SK-N-SH treated with all-trans-retinoic acid at 6 μM for 48 hours (cell line): Measurements from ENCODE around the gene PTPRN2.

ENCODE experiments used
- ATAC-seq: fragments of 200-7000 bp; cut with Tn5 transposase; 3 replicates; pipeline ENCODE4 v1.9.1; 2020; ENCODE audit warnings: mild to moderate bottlenecking, moderate library complexity
- ARNTL ChIP-seq: fragments of 450-650 bp; formaldehyde crosslinking; IDR thresholded peaks from 2 replicates; pipeline ENCODE4 v1.5.0; 2020; ENCODE audit warnings: low read depth, mild to moderate bottlenecking, moderate library complexity, borderline replicate concordance
- BACH2 ChIP-seq: fragments of 250-450 bp; sonication (Bioruptor Pico); IDR thresholded peaks from 2 replicates; pipeline ENCODE4 v1.9.0; 2021; ENCODE audit warnings: mild to moderate bottlenecking, borderline replicate concordance
- CSDC2 ChIP-seq: fragments of 250-450 bp; sonication (Bioruptor Pico); IDR thresholded peaks from 2 replicates; pipeline ENCODE4 v1.5.0; 2020; ENCODE audit warnings: mild to moderate bottlenecking, moderate library complexity
- GLIS3 ChIP-seq: fragments of 250-450 bp; sonication (Bioruptor Pico); IDR thresholded peaks from 2 replicates; pipeline ENCODE4 v1.5.0; 2020; ENCODE audit warnings: mild to moderate bottlenecking, moderate library complexity
- ISL1 ChIP-seq: fragments of 250-450 bp; sonication (Bioruptor Pico); IDR thresholded peaks from 2 replicates; pipeline ENCODE4 v2.1.2; 2022; ENCODE audit warnings: mild to moderate bottlenecking, moderate library complexity
- OSR1 ChIP-seq: fragments of 250-450 bp; sonication (Bioruptor Pico); IDR thresholded peaks from 2 replicates; pipeline ENCODE4 v1.8.0; 2022; ENCODE audit warnings: moderate library complexity, mild to moderate bottlenecking, inconsistent platforms
- PPARA ChIP-seq: fragments of 250-450 bp; sonication (Bioruptor Pico); IDR thresholded peaks from 2 replicates; pipeline ENCODE4 v1.5.0; 2020; ENCODE audit warnings: mild to moderate bottlenecking, borderline replicate concordance
- RARB ChIP-seq: fragments of 250-450 bp; sonication (Bioruptor Pico); IDR thresholded peaks from 2 replicates; pipeline ENCODE4 v1.8.0; 2021; ENCODE audit warnings: mild to moderate bottlenecking, moderate library complexity
- SNAI2 ChIP-seq: fragments of 250-450 bp; sonication (Bioruptor Pico); IDR thresholded peaks from 2 replicates; pipeline ENCODE4 v1.5.0; 2020; ENCODE audit warnings: mild to moderate bottlenecking, moderate library complexity
- TCF4 ChIP-seq: fragments of 250-450 bp; sonication (Bioruptor Pico); IDR thresholded peaks from 2 replicates; pipeline ENCODE4 v1.8.0; 2021; ENCODE audit warnings: mild to moderate bottlenecking, moderate library complexity, borderline replicate concordance
- TOX ChIP-seq: fragments of 250-450 bp; sonication (Bioruptor Pico); IDR thresholded peaks from 2 replicates; pipeline ENCODE4 v1.8.0; 2021; ENCODE audit warnings: mild to moderate bottlenecking, moderate library complexity, borderline replicate concordance
- ZC3H10 ChIP-seq: fragments of 250-450 bp; sonication (Bioruptor Pico); IDR thresholded peaks from 2 replicates; pipeline ENCODE4 v1.5.1; 2021; ENCODE audit warnings: mild to moderate bottlenecking, moderate library complexity
- ZFP3 ChIP-seq: fragments of 250-450 bp; sonication (Bioruptor Pico); IDR thresholded peaks from 2 replicates; pipeline ENCODE4 v1.5.0; 2020; ENCODE audit warnings: mild to moderate bottlenecking, moderate library complexity
- ZFP30 ChIP-seq: fragments of 450-650 bp; formaldehyde crosslinking; IDR thresholded peaks from 2 replicates; pipeline ENCODE4 v1.5.0; 2022; ENCODE audit warnings: mild to moderate bottlenecking, moderate library complexity
- ZNF565 ChIP-seq: fragments of 450-650 bp; formaldehyde crosslinking; conservative IDR thresholded peaks from 2 replicates; pipeline ENCODE4 v1.5.0; 2020; ENCODE audit warnings: low read depth, mild to moderate bottlenecking, moderate library complexity
- ZNF70 ChIP-seq: fragments of 450-650 bp; formaldehyde crosslinking; IDR thresholded peaks from 2 replicates; pipeline ENCODE4 v1.5.0; 2020; ENCODE audit warnings: mild to moderate bottlenecking, moderate library complexity
- TF ChIP-seq, protein P1 (sequence below): fragments of 250-450 bp; sonication (Bioruptor Pico); IDR thresholded peaks from 2 replicates; pipeline ENCODE4 v1.5.0; 2020; ENCODE audit warnings: mild to moderate bottlenecking, moderate library complexity
- TF ChIP-seq, protein P2 (sequence below): fragments of 250-450 bp; sonication (Bioruptor Pico); IDR thresholded peaks from 2 replicates; pipeline ENCODE4 v1.8.0; 2020; ENCODE audit warnings: mild to moderate bottlenecking, moderate library complexity, borderline replicate concordance
- TF ChIP-seq, protein P3 (sequence below): fragments of 250-450 bp; sonication (Bioruptor Pico); IDR thresholded peaks from 2 replicates; pipeline ENCODE4 v1.5.1; 2020; ENCODE audit warnings: low read depth, mild to moderate bottlenecking, moderate library complexity
- TF ChIP-seq, protein P4 (sequence below): fragments of 250-450 bp; sonication (Bioruptor Pico); IDR thresholded peaks from 2 replicates; pipeline ENCODE4 v1.8.0; 2021; ENCODE audit warnings: low read depth, mild to moderate bottlenecking, moderate library complexity, borderline replicate concordance

PTPRN2 gene

DNA sequence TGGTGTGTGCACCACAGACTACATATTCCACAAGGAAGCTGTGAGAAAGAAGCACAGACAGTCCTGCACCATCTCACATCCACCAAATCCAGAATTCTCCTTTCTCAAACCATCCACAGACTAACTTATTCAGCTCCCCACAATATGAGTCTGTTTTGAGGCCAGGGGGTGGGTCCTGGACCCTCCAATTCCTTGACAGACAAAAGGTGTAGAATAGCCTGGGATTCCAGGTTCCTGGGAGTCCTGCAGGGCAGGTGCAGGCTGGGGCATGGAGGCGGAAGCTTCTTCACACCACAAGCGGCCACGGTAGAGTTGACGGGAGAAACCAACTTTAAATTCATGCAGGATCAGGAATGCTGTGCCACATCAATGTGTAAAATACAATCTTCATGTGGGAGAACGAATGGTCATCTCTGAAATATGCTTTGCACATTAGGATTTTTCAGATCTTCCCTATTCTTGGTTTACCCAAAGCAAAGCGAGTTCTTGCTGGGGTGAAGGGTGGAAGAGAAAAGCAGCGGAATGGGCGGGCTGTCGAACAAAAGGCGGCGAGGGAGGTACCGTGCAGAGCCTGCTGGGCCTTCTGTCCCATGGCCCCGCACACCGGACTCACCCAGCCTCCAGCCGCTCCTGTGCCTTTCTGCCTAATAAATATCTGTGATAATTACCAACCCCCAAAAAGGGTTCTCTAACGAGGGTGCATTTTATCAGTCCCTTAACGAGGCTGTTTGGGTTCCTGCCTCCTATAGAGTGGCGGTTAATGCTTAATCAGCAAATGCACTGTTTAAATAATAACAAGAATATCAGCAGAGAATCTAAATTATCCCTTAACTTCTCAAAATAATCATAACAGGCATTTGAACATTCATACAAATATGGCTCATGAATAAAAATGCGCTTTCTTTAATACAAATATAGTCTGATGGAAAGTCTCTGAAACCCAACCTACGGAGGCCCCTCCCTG, 736.9 kb downstream of the PTPRN2 start:
- ATAC-seq, result no peak
- TF ChIP-seq SNAI2 (CRISPR knock-in tag) (no peak), TOX (no peak), GLIS3 (no peak), RARB (CRISPR knock-in tag) (no peak), ZFP30 (no peak)
- TF ChIP-seq, all 23 proteins: peak for 0

DNA sequence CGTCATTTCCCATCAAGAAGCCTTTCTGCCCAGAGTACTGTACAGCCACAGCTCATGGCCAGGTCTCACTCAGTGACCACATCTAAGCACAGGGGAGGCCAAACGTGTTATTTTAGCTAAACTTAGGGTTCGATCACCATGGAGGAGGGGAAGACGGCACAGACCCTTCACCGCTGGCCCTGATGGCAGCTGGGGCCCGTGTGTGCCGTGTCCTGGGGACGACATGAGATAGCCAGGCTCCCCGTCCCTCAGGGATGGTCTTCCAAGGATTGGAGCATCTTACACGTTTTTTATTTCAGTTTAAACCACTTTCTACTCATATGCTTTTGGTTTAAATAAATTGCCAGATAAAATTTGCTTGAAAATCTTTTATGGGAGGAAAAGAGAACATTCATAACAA, 737.9 kb downstream of the PTPRN2 start:
- ATAC-seq, result no peak

DNA sequence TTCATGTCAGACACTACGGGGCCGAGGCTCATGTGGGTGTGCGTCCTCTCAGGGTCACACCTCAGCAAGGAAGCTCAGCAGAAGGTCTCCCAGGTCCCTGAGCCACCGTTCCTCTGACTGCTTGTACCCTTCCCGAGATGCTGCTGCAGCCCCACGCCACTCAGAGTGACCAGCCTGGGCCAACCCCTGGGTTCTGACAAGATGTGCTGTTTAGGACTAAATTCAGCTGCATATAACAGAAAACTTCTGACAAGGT, 738.4 kb downstream of the PTPRN2 start:
- TF ChIP-seq, protein P1, sequence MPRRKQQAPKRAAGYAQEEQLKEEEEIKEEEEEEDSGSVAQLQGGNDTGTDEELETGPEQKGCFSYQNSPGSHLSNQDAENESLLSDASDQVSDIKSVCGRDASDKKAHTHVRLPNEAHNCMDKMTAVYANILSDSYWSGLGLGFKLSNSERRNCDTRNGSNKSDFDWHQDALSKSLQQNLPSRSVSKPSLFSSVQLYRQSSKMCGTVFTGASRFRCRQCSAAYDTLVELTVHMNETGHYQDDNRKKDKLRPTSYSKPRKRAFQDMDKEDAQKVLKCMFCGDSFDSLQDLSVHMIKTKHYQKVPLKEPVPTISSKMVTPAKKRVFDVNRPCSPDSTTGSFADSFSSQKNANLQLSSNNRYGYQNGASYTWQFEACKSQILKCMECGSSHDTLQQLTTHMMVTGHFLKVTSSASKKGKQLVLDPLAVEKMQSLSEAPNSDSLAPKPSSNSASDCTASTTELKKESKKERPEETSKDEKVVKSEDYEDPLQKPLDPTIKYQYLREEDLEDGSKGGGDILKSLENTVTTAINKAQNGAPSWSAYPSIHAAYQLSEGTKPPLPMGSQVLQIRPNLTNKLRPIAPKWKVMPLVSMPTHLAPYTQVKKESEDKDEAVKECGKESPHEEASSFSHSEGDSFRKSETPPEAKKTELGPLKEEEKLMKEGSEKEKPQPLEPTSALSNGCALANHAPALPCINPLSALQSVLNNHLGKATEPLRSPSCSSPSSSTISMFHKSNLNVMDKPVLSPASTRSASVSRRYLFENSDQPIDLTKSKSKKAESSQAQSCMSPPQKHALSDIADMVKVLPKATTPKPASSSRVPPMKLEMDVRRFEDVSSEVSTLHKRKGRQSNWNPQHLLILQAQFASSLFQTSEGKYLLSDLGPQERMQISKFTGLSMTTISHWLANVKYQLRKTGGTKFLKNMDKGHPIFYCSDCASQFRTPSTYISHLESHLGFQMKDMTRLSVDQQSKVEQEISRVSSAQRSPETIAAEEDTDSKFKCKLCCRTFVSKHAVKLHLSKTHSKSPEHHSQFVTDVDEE (CRISPR knock-in tag), result no peak
- TF ChIP-seq ZFP3 (CRISPR knock-in tag) (no peak), ZNF70 (no peak)
- TF ChIP-seq, protein P2, sequence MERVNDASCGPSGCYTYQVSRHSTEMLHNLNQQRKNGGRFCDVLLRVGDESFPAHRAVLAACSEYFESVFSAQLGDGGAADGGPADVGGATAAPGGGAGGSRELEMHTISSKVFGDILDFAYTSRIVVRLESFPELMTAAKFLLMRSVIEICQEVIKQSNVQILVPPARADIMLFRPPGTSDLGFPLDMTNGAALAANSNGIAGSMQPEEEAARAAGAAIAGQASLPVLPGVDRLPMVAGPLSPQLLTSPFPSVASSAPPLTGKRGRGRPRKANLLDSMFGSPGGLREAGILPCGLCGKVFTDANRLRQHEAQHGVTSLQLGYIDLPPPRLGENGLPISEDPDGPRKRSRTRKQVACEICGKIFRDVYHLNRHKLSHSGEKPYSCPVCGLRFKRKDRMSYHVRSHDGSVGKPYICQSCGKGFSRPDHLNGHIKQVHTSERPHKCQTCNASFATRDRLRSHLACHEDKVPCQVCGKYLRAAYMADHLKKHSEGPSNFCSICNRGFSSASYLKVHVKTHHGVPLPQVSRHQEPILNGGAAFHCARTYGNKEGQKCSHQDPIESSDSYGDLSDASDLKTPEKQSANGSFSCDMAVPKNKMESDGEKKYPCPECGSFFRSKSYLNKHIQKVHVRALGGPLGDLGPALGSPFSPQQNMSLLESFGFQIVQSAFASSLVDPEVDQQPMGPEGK (CRISPR knock-in tag), result no peak
- ATAC-seq, result no peak

More for the DNA sequence above, 737.9 kb downstream of the PTPRN2 start:
- no peak for TF ChIP-seq SNAI2 (CRISPR knock-in tag)
- TF ChIP-seq, protein P1 (CRISPR knock-in tag), result no peak
- TF ChIP-seq PPARA (CRISPR knock-in tag), result no peak
- TF ChIP-seq, protein P3, sequence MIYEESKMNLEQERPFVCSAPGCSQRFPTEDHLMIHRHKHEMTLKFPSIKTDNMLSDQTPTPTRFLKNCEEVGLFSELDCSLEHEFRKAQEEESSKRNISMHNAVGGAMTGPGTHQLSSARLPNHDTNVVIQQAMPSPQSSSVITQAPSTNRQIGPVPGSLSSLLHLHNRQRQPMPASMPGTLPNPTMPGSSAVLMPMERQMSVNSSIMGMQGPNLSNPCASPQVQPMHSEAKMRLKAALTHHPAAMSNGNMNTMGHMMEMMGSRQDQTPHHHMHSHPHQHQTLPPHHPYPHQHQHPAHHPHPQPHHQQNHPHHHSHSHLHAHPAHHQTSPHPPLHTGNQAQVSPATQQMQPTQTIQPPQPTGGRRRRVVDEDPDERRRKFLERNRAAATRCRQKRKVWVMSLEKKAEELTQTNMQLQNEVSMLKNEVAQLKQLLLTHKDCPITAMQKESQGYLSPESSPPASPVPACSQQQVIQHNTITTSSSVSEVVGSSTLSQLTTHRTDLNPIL (CRISPR knock-in tag), result no peak
- no peak for TF ChIP-seq RARB (CRISPR knock-in tag)
- no peak for TF ChIP-seq BACH2 (CRISPR knock-in tag)
- TF ChIP-seq ZNF565 (CRISPR knock-in tag), result no peak
- no peak for TF ChIP-seq TOX
- TF ChIP-seq, protein P2 (CRISPR knock-in tag), result no peak
- TF ChIP-seq OSR1 (CRISPR knock-in tag), result no peak
- TF ChIP-seq, protein P4, sequence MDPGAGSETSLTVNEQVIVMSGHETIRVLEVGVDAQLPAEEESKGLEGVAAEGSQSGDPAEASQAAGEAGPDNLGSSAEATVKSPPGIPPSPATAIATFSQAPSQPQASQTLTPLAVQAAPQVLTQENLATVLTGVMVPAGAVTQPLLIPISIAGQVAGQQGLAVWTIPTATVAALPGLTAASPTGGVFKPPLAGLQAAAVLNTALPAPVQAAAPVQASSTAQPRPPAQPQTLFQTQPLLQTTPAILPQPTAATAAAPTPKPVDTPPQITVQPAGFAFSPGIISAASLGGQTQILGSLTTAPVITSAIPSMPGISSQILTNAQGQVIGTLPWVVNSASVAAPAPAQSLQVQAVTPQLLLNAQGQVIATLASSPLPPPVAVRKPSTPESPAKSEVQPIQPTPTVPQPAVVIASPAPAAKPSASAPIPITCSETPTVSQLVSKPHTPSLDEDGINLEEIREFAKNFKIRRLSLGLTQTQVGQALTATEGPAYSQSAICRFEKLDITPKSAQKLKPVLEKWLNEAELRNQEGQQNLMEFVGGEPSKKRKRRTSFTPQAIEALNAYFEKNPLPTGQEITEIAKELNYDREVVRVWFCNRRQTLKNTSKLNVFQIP (CRISPR knock-in tag), result no peak
- TF ChIP-seq TCF4, result no peak
- no peak for TF ChIP-seq CSDC2 (CRISPR knock-in tag)
- TF ChIP-seq ZNF70, result no peak
- TF ChIP-seq ZC3H10 (CRISPR knock-in tag), result no peak
- no peak for TF ChIP-seq ISL1
- TF ChIP-seq ZFP30, result no peak
- no peak for TF ChIP-seq ARNTL (CRISPR knock-in tag)
